ENCODE data around the gene SKOR1.

Gene SKOR1

DNA sequence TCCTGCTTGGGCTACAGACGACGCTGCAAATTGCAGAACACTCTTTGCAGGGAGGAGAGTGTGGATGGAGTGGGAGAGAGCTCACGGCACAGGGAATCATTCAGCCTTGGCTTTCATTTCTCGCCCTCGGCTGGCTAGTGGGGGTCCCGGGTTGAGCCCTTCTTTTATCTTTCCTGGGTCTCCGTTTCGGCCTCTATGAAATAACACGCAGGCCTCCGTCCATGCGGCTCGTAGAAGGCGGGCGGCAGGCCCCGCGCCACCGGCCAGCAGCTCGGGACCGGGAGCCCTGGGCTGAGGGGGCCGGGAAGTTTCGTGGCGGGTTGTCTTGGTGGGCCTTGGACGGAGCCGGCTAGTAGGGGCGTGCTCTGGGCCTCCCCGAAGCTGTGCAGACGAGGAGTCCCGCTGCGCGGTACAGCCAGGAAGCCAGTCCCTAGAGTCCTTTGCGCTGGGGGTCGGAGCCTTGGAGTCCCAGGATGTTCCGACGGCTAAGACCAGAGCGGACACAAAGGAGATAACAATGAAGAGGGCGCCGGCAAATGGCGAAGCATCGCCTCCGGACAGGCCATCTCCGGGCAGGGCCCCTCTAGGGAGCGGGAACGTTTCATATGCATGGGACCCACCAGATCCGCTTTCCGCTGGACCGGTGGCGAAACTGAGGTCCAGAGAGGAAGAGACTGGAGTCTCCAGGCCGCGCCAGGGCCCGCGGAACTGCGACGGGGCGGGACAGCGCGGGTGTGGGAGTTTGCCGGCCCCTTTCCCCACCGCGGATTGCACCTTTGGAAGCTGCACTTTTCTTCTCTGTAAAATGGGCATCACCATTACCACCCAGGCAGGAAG is 10.2 kb downstream of the SKOR1 start:
- TF ChIP-seq POLR2AphosphoS5 (IDR thresholded peaks at IDR 0.05; ENCODE audit: low read depth, low read length) (no peak), TAF1 (IDR thresholded peaks at IDR 0.05; ENCODE audit: borderline replicate concordance, insufficient read depth, low read length) (no peak), SIN3A (IDR thresholded peaks at IDR 0.05; ENCODE audit: borderline replicate concordance, insufficient read depth, low read length) (no peak), FOXP2 (optimal IDR thresholded peaks at IDR 0.05; ENCODE audit: borderline replicate concordance, extremely low read depth, extremely low read length, insufficient read depth) (no peak)
- TF ChIP-seq, protein P1, sequence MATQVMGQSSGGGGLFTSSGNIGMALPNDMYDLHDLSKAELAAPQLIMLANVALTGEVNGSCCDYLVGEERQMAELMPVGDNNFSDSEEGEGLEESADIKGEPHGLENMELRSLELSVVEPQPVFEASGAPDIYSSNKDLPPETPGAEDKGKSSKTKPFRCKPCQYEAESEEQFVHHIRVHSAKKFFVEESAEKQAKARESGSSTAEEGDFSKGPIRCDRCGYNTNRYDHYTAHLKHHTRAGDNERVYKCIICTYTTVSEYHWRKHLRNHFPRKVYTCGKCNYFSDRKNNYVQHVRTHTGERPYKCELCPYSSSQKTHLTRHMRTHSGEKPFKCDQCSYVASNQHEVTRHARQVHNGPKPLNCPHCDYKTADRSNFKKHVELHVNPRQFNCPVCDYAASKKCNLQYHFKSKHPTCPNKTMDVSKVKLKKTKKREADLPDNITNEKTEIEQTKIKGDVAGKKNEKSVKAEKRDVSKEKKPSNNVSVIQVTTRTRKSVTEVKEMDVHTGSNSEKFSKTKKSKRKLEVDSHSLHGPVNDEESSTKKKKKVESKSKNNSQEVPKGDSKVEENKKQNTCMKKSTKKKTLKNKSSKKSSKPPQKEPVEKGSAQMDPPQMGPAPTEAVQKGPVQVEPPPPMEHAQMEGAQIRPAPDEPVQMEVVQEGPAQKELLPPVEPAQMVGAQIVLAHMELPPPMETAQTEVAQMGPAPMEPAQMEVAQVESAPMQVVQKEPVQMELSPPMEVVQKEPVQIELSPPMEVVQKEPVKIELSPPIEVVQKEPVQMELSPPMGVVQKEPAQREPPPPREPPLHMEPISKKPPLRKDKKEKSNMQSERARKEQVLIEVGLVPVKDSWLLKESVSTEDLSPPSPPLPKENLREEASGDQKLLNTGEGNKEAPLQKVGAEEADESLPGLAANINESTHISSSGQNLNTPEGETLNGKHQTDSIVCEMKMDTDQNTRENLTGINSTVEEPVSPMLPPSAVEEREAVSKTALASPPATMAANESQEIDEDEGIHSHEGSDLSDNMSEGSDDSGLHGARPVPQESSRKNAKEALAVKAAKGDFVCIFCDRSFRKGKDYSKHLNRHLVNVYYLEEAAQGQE (IDR thresholded peaks at IDR 0.05; ENCODE audit: insufficient read depth in 1 of 2, low read depth in 2 of 2, low read length in 2 of 2): no peak

- TF ChIP-seq TAF1 (IDR thresholded peaks at IDR 0.05; ENCODE audit: borderline replicate concordance, insufficient read depth, low read length) (no peak), POLR2AphosphoS5 (IDR thresholded peaks at IDR 0.05; ENCODE audit: low read depth, low read length) (no peak), FOXP2 (optimal IDR thresholded peaks at IDR 0.05; ENCODE audit: borderline replicate concordance, extremely low read depth, extremely low read length, insufficient read depth) (no peak), SIN3A (IDR thresholded peaks at IDR 0.05; ENCODE audit: borderline replicate concordance, insufficient read depth, low read length) (no peak)
- TF ChIP-seq, protein P1 (IDR thresholded peaks at IDR 0.05; ENCODE audit: insufficient read depth in 1 of 2, low read depth in 2 of 2, low read length in 2 of 2): no peak
Measured at GRCh38 chr15:67836134-67836455, 10.8 kb downstream of the SKOR1 start.

- TF ChIP-seq POLR2AphosphoS5 (IDR thresholded peaks at IDR 0.05; ENCODE audit: low read depth, low read length) (no peak), FOXP2 (optimal IDR thresholded peaks at IDR 0.05; ENCODE audit: borderline replicate concordance, extremely low read depth, extremely low read length, insufficient read depth) (no peak), SIN3A (IDR thresholded peaks at IDR 0.05; ENCODE audit: borderline replicate concordance, insufficient read depth, low read length) (no peak), TAF1 (IDR thresholded peaks at IDR 0.05; ENCODE audit: borderline replicate concordance, insufficient read depth, low read length) (no peak)
- TF ChIP-seq, protein P1 (IDR thresholded peaks at IDR 0.05; ENCODE audit: insufficient read depth in 1 of 2, low read depth in 2 of 2, low read length in 2 of 2): no peak
Measured at GRCh38 chr15:67836477-67836876, 11.2 kb downstream of the SKOR1 start.

- TF ChIP-seq FOXP2 (optimal IDR thresholded peaks at IDR 0.05; ENCODE audit: borderline replicate concordance, extremely low read depth, extremely low read length, insufficient read depth) (no peak), SIN3A (IDR thresholded peaks at IDR 0.05; ENCODE audit: borderline replicate concordance, insufficient read depth, low read length) (no peak)
- TF ChIP-seq, protein P1 (IDR thresholded peaks at IDR 0.05; ENCODE audit: insufficient read depth in 1 of 2, low read depth in 2 of 2, low read length in 2 of 2): no peak
Measured at GRCh38 chr15:67836955-67837354, 11.6 kb downstream of the SKOR1 start.

Measured in PFSK-1 (cell line).